Stomach (tissue), 4 donors: Measurements from ENCODE around the gene HSF2.

Source experiments
- CTCF ChIP-seq, 7 experiments: fragments of 450-650 bp in 4 of 7; fragments of 200-600 bp in 3 of 7; sonication (generic) in 3 of 7; IDR thresholded peaks; one replicate each; pipeline ENCODE4 v1.5.1; 2016 to 2019; ENCODE audit warnings: antibody characterized with exemption in 7 of 7, control low read depth in 2 of 7, mild to moderate bottlenecking in 1 of 7
- POLR2A ChIP-seq, 4 donors: fragments of 450-650 bp; IDR thresholded peaks; one replicate each; pipeline ENCODE4 v1.6.1; 2016; ENCODE audit warnings: antibody characterized with exemption in 4 of 4, control low read depth in 2 of 4, mild to moderate bottlenecking in 1 of 4, moderate library complexity in 1 of 4

GRCh38 chr6:122405417-122405816 lies 6.0 kb downstream of the HSF2 start:
- TF ChIP-seq CTCF (IDR thresholded peaks at IDR 0.05) (no peak), POLR2A (IDR thresholded peaks at IDR 0.05) (no peak)
